K562 (cell line): ENCODE data around the gene PATL1. TPM values are rescaled to one million over a fixed set of nuclear protein-coding genes. Genes with fewer than 3 reads are reported as not detected.
A peak's percentile ranks its signal among the peaks of the same experiment; 100 is the strongest.

Experiments used
- ATAC-seq: fragments of 200-7000 bp; cut with Tn5 transposase; 3 replicates; pipeline ENCODE4 v1.9.1; 2020; ENCODE audit warnings: moderate library complexity
- BruUV-seq: library from RNA; stranded (reverse); fragments of 400-500 nt; replicated peaks from 2 replicates; lab custom pipeline; 2021; lab: Mats Ljungman, UMichigan
- CTCF ChIA-PET: fragments of 300-600 bp; formaldehyde crosslinking; extraction: SDS; loops from one replicate; lab custom pipeline; 2021; ENCODE audit warnings: low intra/inter-chr PET ratio; lab: Yijun Ruan, JAX
- POLR2A ChIA-PET: fragments of 300-600, 350-650 bp; sonication (Branson Sonifier 250); formaldehyde crosslinking; extraction: SDS; loops from one replicate; lab custom pipeline; 2021; ENCODE audit warnings: antibody characterized with exemption, inconsistent platforms; lab: Yijun Ruan, JAX
- DNase-seq, 4 experiments: peaks; one replicate each; pipeline versions ENCODE4 v3.0.0 to v3.0.0-alpha.2; 2011 to 2018; ENCODE audit warnings: low spot score in 3 of 4, mixed read lengths in 3 of 4; ENCODE audit errors: extremely low read depth in 1 of 4
- FAIRE-seq: peaks from 2 replicates; lab custom pipeline; 2011; peaks lifted over from hg19 to GRCh38; lab: Jason Lieb, UNC
- H2AFZ ChIP-seq: 2 replicates; pipeline ENCODE4 v1.6.0; 2011; ENCODE audit warnings: low read depth, low read length, control low read depth, inconsistent platforms
- H3K27ac ChIP-seq: fragments of 200-600 bp; 3 replicates; pipeline ENCODE4 v1.8.0; 2011; ENCODE audit warnings: low read depth, mild to moderate bottlenecking, control low read depth, inconsistent platforms, low read length, moderate library complexity, mixed read lengths; ENCODE audit errors: extremely low read depth
- H3K27me3 ChIP-seq, 2 experiments: fragments of 300-600 bp in 1 of 2; 2 replicates in 1 of 2; 3 replicates in 1 of 2; pipeline versions ENCODE4 v1.6.0 to v1.8.0; 2011; ENCODE audit warnings: inconsistent platforms in 2 of 2, low read length in 2 of 2, mild to moderate bottlenecking in 1 of 2, mixed read lengths in 1 of 2, moderate library complexity in 1 of 2; ENCODE audit not compliant: control insufficient read depth in 2 of 2, insufficient read depth in 2 of 2
- H3K36me3 ChIP-seq: fragments of 300-600 bp; 3 replicates; pipeline ENCODE4 v1.8.0; 2011; ENCODE audit warnings: mild to moderate bottlenecking, low read length, inconsistent platforms; ENCODE audit not compliant: control insufficient read depth, insufficient read depth
- H3K4me1 ChIP-seq, 2 experiments: fragments of 200-600 bp in 1 of 2; replicated peaks in 1 of 2; 2 replicates in 1 of 2; 3 replicates in 1 of 2; pipeline versions ENCODE4 v1.5.1 to v1.8.0; 2011; ENCODE audit warnings: inconsistent platforms in 2 of 2, low read length in 2 of 2, mild to moderate bottlenecking in 1 of 2, mixed read lengths in 1 of 2, moderate library complexity in 1 of 2; ENCODE audit not compliant: control insufficient read depth in 2 of 2, insufficient read depth in 2 of 2
- H3K4me2 ChIP-seq: 2 replicates; pipeline ENCODE4 v1.6.1; 2011; ENCODE audit warnings: low read length, control low read depth, inconsistent platforms, mixed read lengths; ENCODE audit not compliant: insufficient read depth
- H3K4me3 ChIP-seq: fragments of 200-600 bp; sonication (generic), shearing (Covaris generic); 2 replicates; pipeline ENCODE4 v1.5.1; 2016; ENCODE audit warnings: control low read depth, inconsistent platforms
- H3K79me2 ChIP-seq: fragments of 200-600 bp; 3 replicates; pipeline ENCODE4 v1.8.0; 2011; ENCODE audit warnings: low read length, inconsistent platforms; ENCODE audit not compliant: control insufficient read depth, insufficient read depth
- H3K9ac ChIP-seq, 2 experiments: 2 replicates each; pipeline versions ENCODE4 v1.6.0 to v1.6.1; 2011; ENCODE audit warnings: low read depth in 2 of 2, low read length in 2 of 2, control low read depth in 1 of 2, inconsistent platforms in 1 of 2, mild to moderate bottlenecking in 1 of 2, mixed read lengths in 1 of 2; ENCODE audit not compliant: insufficient read depth in 1 of 2
- H3K9me1 ChIP-seq: one replicate; pipeline ENCODE4 v1.6.0; 2011; ENCODE audit warnings: inconsistent platforms, mild to moderate bottlenecking, low read length, moderate library complexity; ENCODE audit not compliant: control insufficient read depth, insufficient read depth
- H3K9me3 ChIP-seq: replicated peaks from 2 replicates; pipeline ENCODE4 v1.5.1; 2011; ENCODE audit warnings: low read depth, low read length, inconsistent platforms; ENCODE audit not compliant: control insufficient read depth, insufficient read depth
- H4K20me1 ChIP-seq: replicated peaks from 2 replicates; pipeline ENCODE4 v1.6.1; 2011; ENCODE audit warnings: low read length, inconsistent platforms, mixed read lengths; ENCODE audit not compliant: control insufficient read depth, insufficient read depth
- FOSL1 ChIP-seq: fragments of 200-800 bp; sonication (Bioruptor generic); conservative IDR thresholded peaks from 2 replicates; pipeline ENCODE4 v1.6.1; 2016; ENCODE audit warnings: missing genetic modification characterization, missing compliant biosample characterization
- HDAC2 ChIP-seq: fragments of 450-650 bp; IDR thresholded peaks from 2 replicates; pipeline ENCODE4 v1.6.1; 2016; ENCODE audit warnings: mild to moderate bottlenecking
- HDAC3 ChIP-seq: fragments of 450-650 bp; IDR thresholded peaks from 2 replicates; pipeline ENCODE4 v1.6.1; 2018; ENCODE audit warnings: borderline replicate concordance, mild to moderate bottlenecking, moderate library complexity; ENCODE audit not compliant: partially characterized antibody
- WGBS: fragments of 100-300 bp; shearing (Covaris generic); methylation state at CpG from one replicate; pipeline ENCODE4 v1.1.6; 2016; ENCODE audit warnings: low coverage, mixed read lengths; ENCODE audit not compliant: insufficient coverage; ENCODE audit errors: missing lambda C conversion rate; 5-methylcytosine and 5-hydroxymethylcytosine counted together
- in situ Hi-C: fragments of 300-500 bp; cut with MboI; formaldehyde crosslinking; loops from 4 replicates; pipeline ENCODE4 v1.15.0; 2018; ENCODE audit warnings: inconsistent platforms, mixed read lengths
- intact Hi-C: fragments of 100-400 bp; cut with micrococcal nuclease; formaldehyde crosslinking; loops from 2 replicates; pipeline ENCODE4 v1.14.2; 2022
- polyA plus RNA-seq, 8 experiments: library from polyadenylated mRNA; depleted of rRNA in 4 of 8; stranded (reverse) in 5 of 8; unstranded in 3 of 8; fragments of >200 nt; fragmentation: Nextera tagmentation in 2 of 8; fragmentation: Illumina TruSeq in 1 of 8; extraction: Ambion mirVana in 2 of 8; extraction: Trizol in 1 of 8; gene quantifications; 2 replicates each; pipeline versions ENCODE4 v1.2.1 to v1.2.3, GENCODE V29; 2011 to 2014; ENCODE audit warnings: inconsistent platforms in 1 of 8, missing spikeins in 1 of 8
- total RNA-seq, 7 experiments: library from RNA; depleted of rRNA in 6 of 7; stranded (reverse); fragments of >200 nt in 6 of 7; fragmentation: Illumina TruSeq in 2 of 7; extraction: Trizol in 2 of 7; gene quantifications; 2 replicates each; pipeline versions ENCODE4 v1.2.1 to v1.2.3, GENCODE V29; 2011 to 2021; ENCODE audit warnings: low replicate concordance in 1 of 7
- TF ChIP-seq, protein P1 (sequence below): sonication (generic); formaldehyde crosslinking; IDR thresholded peaks from 2 replicates; pipeline ENCODE4 v1.8.1; 2023; ENCODE audit warnings: mild to moderate bottlenecking, missing genetic modification reagents, moderate library complexity
- TF ChIP-seq, protein P2 (sequence below): fragments of 250-450 bp; sonication (Bioruptor Pico); IDR thresholded peaks from 2 replicates; pipeline ENCODE4 v1.5.0; 2022; ENCODE audit warnings: mild to moderate bottlenecking
- TF ChIP-seq, protein P3 (sequence below), 2 experiments: fragments of 450-650 bp; IDR thresholded peaks; 2 replicates each; pipeline ENCODE4 v1.6.1; 2016
- TF ChIP-seq, protein P4 (sequence below): sonication (generic); formaldehyde crosslinking; IDR thresholded peaks from 2 replicates; pipeline ENCODE4 v1.8.0; 2022; ENCODE audit warnings: missing genetic modification reagents, mild to moderate bottlenecking, moderate library complexity, borderline replicate concordance
- TF ChIP-seq, protein P5 (sequence below), 2 experiments: fragments of 200-800 bp in 1 of 2; sonication (Bioruptor generic) in 1 of 2; sonication (generic) in 1 of 2; formaldehyde crosslinking in 1 of 2; IDR thresholded peaks in 1 of 2; conservative IDR thresholded peaks in 1 of 2; 2 replicates each; pipeline versions ENCODE4 v1.5.0 to v1.6.1; 2016 to 2020; ENCODE audit warnings: missing compliant biosample characterization in 1 of 2, missing genetic modification characterization in 1 of 2, missing genetic modification reagents in 1 of 2

Gene PATL1
- total and polyA plus RNA-seq, 9 of the 15 experiments (the other 6 are each of a cell fraction or from before 2014, with no cell fraction given): 3.2 to 48.0 (median 16.4) TPM

DNA sequence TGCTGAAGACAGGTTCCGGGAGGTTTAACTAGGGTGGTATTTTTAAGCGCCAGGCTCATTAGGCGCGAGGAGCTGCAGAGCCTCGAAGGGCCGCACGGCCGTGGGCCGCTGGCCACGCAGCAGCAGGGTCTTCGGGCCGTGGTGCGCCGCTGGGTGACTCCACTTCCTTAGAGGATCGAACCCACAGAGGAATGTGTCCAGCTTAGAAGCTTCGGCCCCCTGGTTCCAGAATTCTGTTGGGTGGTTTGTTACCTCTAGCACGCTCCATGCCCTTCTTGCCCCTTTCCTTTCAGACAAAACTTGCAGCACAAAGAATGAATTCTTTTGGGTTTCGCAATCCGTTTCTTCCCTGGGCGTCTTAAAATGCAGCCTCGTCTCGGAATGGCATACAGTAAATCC lies 773 bp upstream of the PATL1 start:
- Histone ChIP-seq H3K79me2 (peaks cover 32% of the 10 kb centered on the region), H3K27me3 (no peaks in the 10 kb centered on the region), H2AFZ (peak overlapping the region; percentile 98), H3K4me3 (peak overlapping the region; percentile 82), H3K4me1 (peaks cover 11 to 14% of the 10 kb centered on the region in 2 experiments; a peak in 3 of 5 replicates), H3K9me3 (no peaks in the 10 kb centered on the region), H3K9me1 (no peaks in the 10 kb centered on the region), H3K36me3 (peaks cover 28% of the 10 kb centered on the region), H4K20me1 (no peaks in the 10 kb centered on the region), H3K27ac (peak overlapping the region; percentile 92), H3K4me2 (peak overlapping the region; percentile 88), H3K9ac (peak overlapping the region; percentile 77 to 96)
- FAIRE-seq (no peak), ATAC-seq (no peak; the same call in 2 of the 3 replicates), DNase-seq (peak in 2 of 4 experiments; percentile 20 to 33)
- WGBS: 16% methylated on average over 17 of the region's 22 CpGs
- POLR2A ChIA-PET: interaction anchor here (0.5 to 2.1 kb wide), 13 partner anchors 8 to 541 kb away, joined by 3 to 10 read pairs (median 4); partner anchors contain the start of genes OSBP and STX3
- intact Hi-C loops (loop anchor here (2.0 to 5.0 kb wide), 3 partner anchors 53 to 133 kb away; no protein-coding TSS in a partner anchor), in situ Hi-C loops (no loop called here)
- BruUV-seq: TSS peak; percentile 92
- CTCF ChIA-PET: no interaction called here
- TF ChIP-seq, protein P1, sequence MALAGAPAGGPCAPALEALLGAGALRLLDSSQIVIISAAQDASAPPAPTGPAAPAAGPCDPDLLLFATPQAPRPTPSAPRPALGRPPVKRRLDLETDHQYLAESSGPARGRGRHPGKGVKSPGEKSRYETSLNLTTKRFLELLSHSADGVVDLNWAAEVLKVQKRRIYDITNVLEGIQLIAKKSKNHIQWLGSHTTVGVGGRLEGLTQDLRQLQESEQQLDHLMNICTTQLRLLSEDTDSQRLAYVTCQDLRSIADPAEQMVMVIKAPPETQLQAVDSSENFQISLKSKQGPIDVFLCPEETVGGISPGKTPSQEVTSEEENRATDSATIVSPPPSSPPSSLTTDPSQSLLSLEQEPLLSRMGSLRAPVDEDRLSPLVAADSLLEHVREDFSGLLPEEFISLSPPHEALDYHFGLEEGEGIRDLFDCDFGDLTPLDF (CRISPR knock-in tag): 0 out of 2 replicates have a peak, but pooled peaks have one; percentile 6
- TF ChIP-seq HDAC2 (0 out of 2 replicates have a peak, but pooled peaks have one; percentile 56), HDAC3 (no peak), FOSL1 (tag) (peak; percentile 13; the same call in 1 of the 2 replicates)
- TF ChIP-seq, protein P2, sequence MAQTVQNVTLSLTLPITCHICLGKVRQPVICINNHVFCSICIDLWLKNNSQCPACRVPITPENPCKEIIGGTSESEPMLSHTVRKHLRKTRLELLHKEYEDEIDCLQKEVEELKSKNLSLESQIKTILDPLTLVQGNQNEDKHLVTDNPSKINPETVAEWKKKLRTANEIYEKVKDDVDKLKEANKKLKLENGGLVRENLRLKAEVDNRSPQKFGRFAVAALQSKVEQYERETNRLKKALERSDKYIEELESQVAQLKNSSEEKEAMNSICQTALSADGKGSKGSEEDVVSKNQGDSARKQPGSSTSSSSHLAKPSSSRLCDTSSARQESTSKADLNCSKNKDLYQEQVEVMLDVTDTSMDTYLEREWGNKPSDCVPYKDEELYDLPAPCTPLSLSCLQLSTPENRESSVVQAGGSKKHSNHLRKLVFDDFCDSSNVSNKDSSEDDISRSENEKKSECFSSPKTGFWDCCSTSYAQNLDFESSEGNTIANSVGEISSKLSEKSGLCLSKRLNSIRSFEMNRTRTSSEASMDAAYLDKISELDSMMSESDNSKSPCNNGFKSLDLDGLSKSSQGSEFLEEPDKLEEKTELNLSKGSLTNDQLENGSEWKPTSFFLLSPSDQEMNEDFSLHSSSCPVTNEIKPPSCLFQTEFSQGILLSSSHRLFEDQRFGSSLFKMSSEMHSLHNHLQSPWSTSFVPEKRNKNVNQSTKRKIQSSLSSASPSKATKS (CRISPR knock-in tag): no peak
- TF ChIP-seq, protein P3, sequence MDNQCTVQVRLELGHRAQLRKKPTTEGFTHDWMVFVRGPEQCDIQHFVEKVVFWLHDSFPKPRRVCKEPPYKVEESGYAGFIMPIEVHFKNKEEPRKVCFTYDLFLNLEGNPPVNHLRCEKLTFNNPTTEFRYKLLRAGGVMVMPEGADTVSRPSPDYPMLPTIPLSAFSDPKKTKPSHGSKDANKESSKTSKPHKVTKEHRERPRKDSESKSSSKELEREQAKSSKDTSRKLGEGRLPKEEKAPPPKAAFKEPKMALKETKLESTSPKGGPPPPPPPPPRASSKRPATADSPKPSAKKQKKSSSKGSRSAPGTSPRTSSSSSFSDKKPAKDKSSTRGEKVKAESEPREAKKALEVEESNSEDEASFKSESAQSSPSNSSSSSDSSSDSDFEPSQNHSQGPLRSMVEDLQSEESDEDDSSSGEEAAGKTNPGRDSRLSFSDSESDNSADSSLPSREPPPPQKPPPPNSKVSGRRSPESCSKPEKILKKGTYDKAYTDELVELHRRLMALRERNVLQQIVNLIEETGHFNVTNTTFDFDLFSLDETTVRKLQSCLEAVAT (IDR thresholded peaks at IDR 0.05): peak; percentile 43 to 57; a peak in 1 of 4 replicates
- TF ChIP-seq, protein P4, sequence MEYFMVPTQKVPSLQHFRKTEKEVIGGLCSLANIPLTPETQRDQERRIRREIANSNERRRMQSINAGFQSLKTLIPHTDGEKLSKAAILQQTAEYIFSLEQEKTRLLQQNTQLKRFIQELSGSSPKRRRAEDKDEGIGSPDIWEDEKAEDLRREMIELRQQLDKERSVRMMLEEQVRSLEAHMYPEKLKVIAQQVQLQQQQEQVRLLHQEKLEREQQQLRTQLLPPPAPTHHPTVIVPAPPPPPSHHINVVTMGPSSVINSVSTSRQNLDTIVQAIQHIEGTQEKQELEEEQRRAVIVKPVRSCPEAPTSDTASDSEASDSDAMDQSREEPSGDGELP (CRISPR knock-in tag): 0 out of 2 replicates have a peak, but pooled peaks have one; percentile 25
- TF ChIP-seq, protein P5, sequence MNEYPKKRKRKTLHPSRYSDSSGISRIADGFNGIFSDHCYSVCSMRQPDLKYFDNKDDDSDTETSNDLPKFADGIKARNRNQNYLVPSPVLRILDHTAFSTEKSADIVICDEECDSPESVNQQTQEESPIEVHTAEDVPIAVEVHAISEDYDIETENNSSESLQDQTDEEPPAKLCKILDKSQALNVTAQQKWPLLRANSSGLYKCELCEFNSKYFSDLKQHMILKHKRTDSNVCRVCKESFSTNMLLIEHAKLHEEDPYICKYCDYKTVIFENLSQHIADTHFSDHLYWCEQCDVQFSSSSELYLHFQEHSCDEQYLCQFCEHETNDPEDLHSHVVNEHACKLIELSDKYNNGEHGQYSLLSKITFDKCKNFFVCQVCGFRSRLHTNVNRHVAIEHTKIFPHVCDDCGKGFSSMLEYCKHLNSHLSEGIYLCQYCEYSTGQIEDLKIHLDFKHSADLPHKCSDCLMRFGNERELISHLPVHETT (CRISPR knock-in tag; conservative IDR thresholded peaks at IDR 0.05 in 1 of 2, IDR thresholded peaks at IDR 0.05 in 1 of 2): peak in 1 of 2 experiments; percentile 12; a peak in 1 of 4 replicates
